GM21737 (cell line): ENCODE measurements around the gene PHLDB1.
"Not testable (repeated sequence)": the region's sequence is repeated elsewhere in the genome, so short reads cannot be mapped to it uniquely, and the experiment has no call there.

Experiments
- ATAC-seq: cut with Tn5 transposase; IDR thresholded peaks from one replicate; pipeline ENCODE4 v1.9.1; 2021; ENCODE audit warnings: mild to moderate bottlenecking, moderate library complexity; ENCODE audit not compliant: unreplicated experiment

Gene PHLDB1

GRCh38 chr11:118658429-118659313, 51.3 kb downstream of the PHLDB1 start:
- no peak for ATAC-seq

GRCh38 chr11:118659314-118659952, 52.0 kb downstream of the PHLDB1 start:
- peak; percentile 89 for ATAC-seq

- ATAC-seq = no peak
Observed at GRCh38 chr11:118659953-118660680, 52.7 kb downstream of the PHLDB1 start.

- ATAC-seq = no peak
Observed at GRCh38 chr11:118660681-118661424, 53.4 kb downstream of the PHLDB1 start.

GRCh38 chr11:118661425-118662301, 54.2 kb downstream of the PHLDB1 start:
- no peak for ATAC-seq

GRCh38 chr11:118662401-118663271, 55.2 kb downstream of the PHLDB1 start:
- ATAC-seq = no peak

- no peak for ATAC-seq
Observed at GRCh38 chr11:118663381-118663780, 56.0 kb downstream of the PHLDB1 start.

GRCh38 chr11:118663902-118664301, 56.5 kb downstream of the PHLDB1 start:
- ATAC-seq = no peak

- ATAC-seq = no peak
Observed at GRCh38 chr11:118666371-118666770, 59.0 kb downstream of the PHLDB1 start.

GRCh38 chr11:118670063-118670462, 62.6 kb downstream of the PHLDB1 start:
- no peak for ATAC-seq

- ATAC-seq = no peak
Observed at GRCh38 chr11:118671254-118671653, 63.8 kb downstream of the PHLDB1 start.

- ATAC-seq = no peak
Observed at GRCh38 chr11:118672846-118673245, 65.4 kb downstream of the PHLDB1 start.

- no peak for ATAC-seq
Observed at GRCh38 chr11:118673361-118674081, 66.1 kb downstream of the PHLDB1 start.

- ATAC-seq = no peak
Observed at GRCh38 chr11:118674082-118674435, 66.6 kb downstream of the PHLDB1 start.

- no peak for ATAC-seq
Observed at GRCh38 chr11:118677977-118678376, 70.6 kb downstream of the PHLDB1 start.

- not testable (repeated sequence) for ATAC-seq
Observed at GRCh38 chr11:118678908-118679307, 71.5 kb downstream of the PHLDB1 start.

- no peak for ATAC-seq
Observed at GRCh38 chr11:118679483-118679882, 72.1 kb downstream of the PHLDB1 start, which contains the start of gene TREH. Gene TREH (minus strand): TSS chr11:118679650. CDS start chr11:118679627, 23 bp downstream.

- no peak for ATAC-seq
Observed at GRCh38 chr11:118682372-118682771, 75.0 kb downstream of the PHLDB1 start.
